Liver (tissue), 3 donors: Measurements from ENCODE around the gene EPB41L2.

Experiments used
- ATF3 ChIP-seq: IDR thresholded peaks from 2 replicates; pipeline ENCODE4 v1.6.1; 2016; ENCODE audit warnings: antibody characterized with exemption
- CTCF ChIP-seq: fragments of 150-350 bp; IDR thresholded peaks from 2 replicates; pipeline ENCODE4 v1.5.1; 2017; ENCODE audit warnings: improper control_type of control experiment, low read depth, low read length; ENCODE audit not compliant: missing input control
- EGR1 ChIP-seq, 2 donors: IDR thresholded peaks; 2 replicates each; pipeline ENCODE4 v1.6.1; 2016 to 2018; ENCODE audit warnings: antibody characterized with exemption in 2 of 2, low read depth in 2 of 2
- FOXA1 ChIP-seq: IDR thresholded peaks from 2 replicates; pipeline ENCODE4 v1.6.1; 2016; ENCODE audit warnings: antibody characterized with exemption
- HNF4G ChIP-seq: IDR thresholded peaks from 2 replicates; pipeline ENCODE4 v1.6.1; 2016; ENCODE audit warnings: antibody characterized with exemption
- JUND ChIP-seq, 2 donors: IDR thresholded peaks; 2 replicates each; pipeline ENCODE4 v1.6.1; 2016; ENCODE audit warnings: antibody characterized with exemption in 2 of 2
- RAD21 ChIP-seq, 2 donors: IDR thresholded peaks; 2 replicates each; pipeline ENCODE4 v1.6.1; 2016; ENCODE audit warnings: antibody characterized with exemption in 2 of 2, mild to moderate bottlenecking in 2 of 2
- REST ChIP-seq: IDR thresholded peaks from 2 replicates; pipeline ENCODE4 v1.6.1; 2016; ENCODE audit warnings: antibody characterized with exemption, mild to moderate bottlenecking
- RXRA ChIP-seq, 2 donors: IDR thresholded peaks; 2 replicates each; pipeline ENCODE4 v1.6.1; 2017 to 2018; ENCODE audit warnings: antibody characterized with exemption in 2 of 2, mild to moderate bottlenecking in 1 of 2
- SP1 ChIP-seq: IDR thresholded peaks from 2 replicates; pipeline ENCODE4 v1.6.1; 2018; ENCODE audit warnings: antibody characterized with exemption, mild to moderate bottlenecking
- TAF1 ChIP-seq: conservative IDR thresholded peaks from 2 replicates; pipeline ENCODE4 v1.6.1; 2016; ENCODE audit warnings: antibody characterized with exemption, mild to moderate bottlenecking
- YY1 ChIP-seq: IDR thresholded peaks from 2 replicates; pipeline ENCODE4 v1.6.1; 2016; ENCODE audit warnings: antibody characterized with exemption, mild to moderate bottlenecking
- donor health status: healthy.
- donor health status: healthy.

- TF ChIP-seq CTCF (no peak), JUND (IDR thresholded peaks at IDR 0.05) (no peak), YY1 (no peak), TAF1 (no peak), RXRA (IDR thresholded peaks at IDR 0.05) (no peak), FOXA1 (no peak), RAD21 (IDR thresholded peaks at IDR 0.05) (no peak), EGR1 (IDR thresholded peaks at IDR 0.05; ENCODE audit: low read depth in 2 of 2) (no peak), SP1 (no peak), REST (no peak), ATF3 (no peak), HNF4G (no peak)
These were observed 139.7 kb downstream of the EPB41L2 start for GRCh38 chr6:130923350-130923749.
